ENCODE results near the gene TFCP2L1. TPM values are rescaled to one million over a fixed set of nuclear protein-coding genes. Genes with fewer than 3 reads are reported as not detected.

Gene TFCP2L1
- total and polyA plus RNA-seq, 4 donors: 0.06 to 1.5 (median 0.36) TPM

- TF ChIP-seq TAF1 (conservative IDR thresholded peaks at IDR 0.05) (no peak), FOXA2 (IDR thresholded peaks at IDR 0.05) (no peak), HNF4A (conservative IDR thresholded peaks at IDR 0.05) (no peak)
These were observed 37.5 kb downstream of the TFCP2L1 start (continued) for GRCh38 chr2:121247534-121247933.

- 89% methylated on average over 15 of the region's 15 CpGs for WGBS
- Histone ChIP-seq H3K4me1 (ENCODE audit: control insufficient read depth in 4 of 4, insufficient read depth in 4 of 4, low read length in 3 of 4) (no peaks in the 10 kb centered on the region), H3K9ac (ENCODE audit: low read depth in 1 of 2, low read length in 2 of 2) (no peak overlapping the region), H3K27me3 (ENCODE audit: control insufficient read depth in 4 of 4, insufficient read depth in 4 of 4, low read length in 3 of 4) (no peaks in the 10 kb centered on the region), H3K36me3 (ENCODE audit: control insufficient read depth in 4 of 4, insufficient read depth in 3 of 4, low read depth in 1 of 4, low read length in 3 of 4) (no peaks in the 10 kb centered on the region), H3K9me3 (ENCODE audit: control insufficient read depth in 4 of 4, low read length in 3 of 4) (no peaks in the 10 kb centered on the region), H3K27ac (ENCODE audit: low read depth in 1 of 2, low read length in 2 of 2) (no peak overlapping the region), H3K4me3 (ENCODE audit: low read depth in 1 of 3, low read length in 3 of 3) (no peak overlapping the region)
- TF ChIP-seq MAX (IDR thresholded peaks at IDR 0.05): no peak
- no peak for TF ChIP-seq NR2F2 (IDR thresholded peaks at IDR 0.05)
- no peak for TF ChIP-seq YY1 (IDR thresholded peaks at IDR 0.05)
- no peak for TF ChIP-seq FOXA1 (IDR thresholded peaks at IDR 0.05)
- TF ChIP-seq CTCF (IDR thresholded peaks at IDR 0.05; ENCODE audit: low read depth, low read length, missing input control): no peak
- DNase-seq (ENCODE audit: low spot score): no peak
These were observed 38.2 kb downstream of the TFCP2L1 start for GRCh38 chr2:121246704-121247255.

- no peaks in the 10 kb centered on the region for H3K27me3 ChIP-seq (ENCODE audit: control insufficient read depth in 4 of 4, insufficient read depth in 4 of 4, low read length in 3 of 4)
- H3K9ac ChIP-seq (ENCODE audit: low read depth in 1 of 2, low read length in 2 of 2): no peak overlapping the region
- no peak for DNase-seq (ENCODE audit: low spot score)
- TF ChIP-seq RXRA (IDR thresholded peaks at IDR 0.05) (no peak), TAF1 (conservative IDR thresholded peaks at IDR 0.05) (no peak), EGR1 (IDR thresholded peaks at IDR 0.05; ENCODE audit: low read depth in 2 of 2) (no peak), FOXA2 (IDR thresholded peaks at IDR 0.05) (no peak), NR2F2 (IDR thresholded peaks at IDR 0.05) (no peak), HNF4A (conservative IDR thresholded peaks at IDR 0.05) (no peak), HNF4G (IDR thresholded peaks at IDR 0.05) (no peak), JUND (IDR thresholded peaks at IDR 0.05) (no peak), GABPA (IDR thresholded peaks at IDR 0.05 in 1 of 2, conservative IDR thresholded peaks at IDR 0.05 in 1 of 2) (no peak), CTCF (IDR thresholded peaks at IDR 0.05; ENCODE audit: low read depth, low read length, missing input control) (no peak), ATF3 (IDR thresholded peaks at IDR 0.05) (no peak), YY1 (IDR thresholded peaks at IDR 0.05) (no peak), REST (IDR thresholded peaks at IDR 0.05) (no peak)
- no peaks in the 10 kb centered on the region for H3K4me1 ChIP-seq (ENCODE audit: control insufficient read depth in 4 of 4, insufficient read depth in 4 of 4, low read length in 3 of 4)
- H3K4me3 ChIP-seq (ENCODE audit: low read depth in 1 of 3, low read length in 3 of 3): no peak overlapping the region
- H3K27ac ChIP-seq (ENCODE audit: low read depth in 1 of 2, low read length in 2 of 2): no peak overlapping the region
- no peaks in the 10 kb centered on the region for H3K9me3 ChIP-seq (ENCODE audit: control insufficient read depth in 4 of 4, low read length in 3 of 4)
- WGBS: 84% methylated on average over 4 of the region's 4 CpGs
- no peaks in the 10 kb centered on the region for H3K36me3 ChIP-seq (ENCODE audit: control insufficient read depth in 4 of 4, insufficient read depth in 3 of 4, low read depth in 1 of 4, low read length in 3 of 4)
These were observed 39.1 kb downstream of the TFCP2L1 start for GRCh38 chr2:121245913-121246312.

All from liver (tissue), 9 donors.